HTERT RPE-1 (cell line): ENCODE measurements around the gene TAAR2.
"Not testable (repeated sequence)": the region's sequence is repeated elsewhere in the genome, so short reads cannot be mapped to it uniquely, and the experiment has no call there.

ENCODE experiments used
- in situ Hi-C: fragments of 300-500 bp; cut with MboI; formaldehyde crosslinking; loops from 4 replicates; pipeline ENCODE4 v1.14.3; 2020; ENCODE audit warnings: low sequenced_read_pairs

The TAAR2 gene, protein sequence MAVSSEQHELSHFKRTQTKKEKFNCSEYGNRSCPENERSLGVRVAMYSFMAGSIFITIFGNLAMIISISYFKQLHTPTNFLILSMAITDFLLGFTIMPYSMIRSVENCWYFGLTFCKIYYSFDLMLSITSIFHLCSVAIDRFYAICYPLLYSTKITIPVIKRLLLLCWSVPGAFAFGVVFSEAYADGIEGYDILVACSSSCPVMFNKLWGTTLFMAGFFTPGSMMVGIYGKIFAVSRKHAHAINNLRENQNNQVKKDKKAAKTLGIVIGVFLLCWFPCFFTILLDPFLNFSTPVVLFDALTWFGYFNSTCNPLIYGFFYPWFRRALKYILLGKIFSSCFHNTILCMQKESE

DNA sequence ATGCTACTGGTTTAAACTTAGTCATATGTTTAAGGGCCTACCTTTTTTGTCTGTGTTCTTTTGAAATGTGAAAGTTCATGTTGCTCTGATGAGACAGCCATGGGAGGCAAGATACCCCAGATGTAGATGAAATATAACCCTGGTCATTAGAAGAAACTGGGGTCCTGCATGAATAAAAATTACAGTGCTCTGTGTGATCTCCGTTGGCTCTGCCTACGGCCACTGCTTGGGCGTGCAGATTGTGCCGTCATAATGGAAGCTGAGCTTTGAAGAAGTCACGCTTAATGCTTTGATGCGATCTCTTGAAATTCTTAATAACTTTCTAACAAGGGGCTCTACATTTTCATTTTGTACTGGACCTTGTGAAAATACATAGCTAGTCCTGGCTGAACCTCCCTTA, at the start of gene TAAR2:
Gene TAAR2, minus strand, starts transcription at position 101 of the 400 bp plus-strand sequence. Its CDS starts 0 bp downstream, at position 101.
- in situ Hi-C loops = no loop called here

DNA sequence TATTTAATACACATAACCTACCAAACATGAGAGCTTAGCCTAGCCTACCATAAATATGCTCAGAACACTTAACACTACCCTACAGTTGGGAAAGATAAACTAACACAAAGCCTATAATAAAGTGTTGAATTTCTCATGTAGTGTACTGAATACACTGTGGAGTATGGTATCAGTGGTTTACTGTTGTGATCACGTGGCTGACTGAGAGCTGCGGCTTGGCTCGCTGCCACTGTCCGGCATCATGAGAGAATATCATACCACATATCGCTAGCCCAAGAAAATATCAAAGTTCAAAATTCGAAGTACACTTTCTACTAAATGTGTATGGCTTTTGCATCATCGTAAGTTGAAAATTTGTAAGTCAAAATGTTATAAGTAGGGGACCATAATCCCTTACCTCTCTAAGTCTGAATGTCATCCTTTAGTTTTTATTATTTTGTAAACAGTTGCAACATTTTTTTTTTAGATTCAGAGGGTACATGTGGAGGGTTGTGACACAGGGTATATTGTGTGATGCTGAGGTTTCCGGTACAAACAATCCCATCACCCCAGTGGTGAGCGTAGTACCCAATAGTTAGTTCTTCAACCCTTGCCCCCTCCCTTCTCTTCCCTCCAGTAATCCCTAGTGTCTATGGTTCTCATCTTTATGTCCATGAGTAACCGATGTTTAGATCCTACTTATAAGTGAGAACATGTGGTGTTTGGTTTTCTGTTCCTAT, 49.5 kb upstream of the TAAR2 start:
- in situ Hi-C loops = no loop called here

DNA sequence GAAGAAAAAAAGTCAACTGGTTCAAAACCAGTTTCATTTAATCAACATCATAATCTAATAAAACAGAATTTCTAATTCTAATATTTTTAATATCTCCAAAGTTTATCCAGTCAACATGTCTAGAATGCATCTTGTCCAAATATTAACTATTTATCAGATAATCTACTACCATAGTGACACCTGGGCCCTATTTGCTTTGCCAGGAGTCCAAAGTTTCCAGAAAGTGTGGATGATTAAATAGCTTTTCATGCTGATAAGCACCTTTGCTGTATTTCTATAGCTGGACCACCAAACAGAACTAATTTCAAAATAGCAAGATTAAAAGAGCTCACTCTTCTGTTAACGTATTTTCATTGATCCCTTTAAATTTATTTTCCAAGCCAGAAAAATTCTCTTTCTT, 47.2 kb upstream of the TAAR2 start:
- in situ Hi-C loops = no loop called here

DNA sequence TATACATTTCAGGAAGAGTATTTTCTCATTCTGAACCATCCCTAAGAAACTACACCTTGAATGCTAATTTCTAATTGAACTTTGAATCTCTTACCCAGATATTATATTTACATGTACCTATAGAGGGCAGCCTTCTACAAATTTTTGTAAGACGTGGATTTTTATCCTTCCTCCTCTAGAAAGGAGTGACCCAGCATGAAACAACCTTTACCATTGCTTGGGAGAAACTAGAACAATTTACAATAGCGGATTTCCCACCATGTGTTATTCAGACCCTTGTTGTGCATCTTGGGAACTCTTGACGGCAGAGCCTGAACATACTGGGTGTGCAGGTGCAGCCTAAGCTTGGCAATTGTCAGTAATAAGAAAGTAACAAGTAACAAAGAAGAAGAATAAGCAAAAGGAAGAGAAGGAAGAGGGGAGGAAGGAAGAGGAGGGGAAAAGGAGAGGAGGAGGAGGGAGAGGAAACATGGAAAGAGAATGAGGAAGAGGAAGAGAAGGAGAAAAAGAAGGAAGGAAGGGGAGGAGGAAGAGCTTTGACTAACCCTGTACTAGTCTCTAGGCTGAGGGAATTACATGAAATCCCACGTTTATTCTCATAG, 45.7 kb upstream of the TAAR2 start:
- in situ Hi-C loops = no loop called here

DNA sequence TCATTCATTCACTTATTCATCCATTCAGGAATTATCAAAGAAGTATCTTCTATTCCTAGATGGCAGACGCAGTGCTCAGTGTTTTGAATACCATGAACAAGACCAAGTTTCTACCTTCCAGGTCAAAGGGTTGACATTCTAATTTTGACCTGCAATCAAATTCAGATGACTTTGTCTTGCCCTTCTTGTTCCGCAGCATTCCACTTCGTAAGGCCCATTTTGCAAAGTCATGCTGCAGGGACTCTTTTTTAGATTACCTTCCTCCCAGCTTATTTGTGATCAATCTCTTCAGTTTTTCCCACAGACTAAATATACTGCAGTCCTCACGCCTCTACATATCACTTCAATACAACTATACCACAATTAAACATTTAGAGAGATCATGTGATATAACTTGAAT, 42.0 kb upstream of the TAAR2 start:
- in situ Hi-C loops = no loop called here

DNA sequence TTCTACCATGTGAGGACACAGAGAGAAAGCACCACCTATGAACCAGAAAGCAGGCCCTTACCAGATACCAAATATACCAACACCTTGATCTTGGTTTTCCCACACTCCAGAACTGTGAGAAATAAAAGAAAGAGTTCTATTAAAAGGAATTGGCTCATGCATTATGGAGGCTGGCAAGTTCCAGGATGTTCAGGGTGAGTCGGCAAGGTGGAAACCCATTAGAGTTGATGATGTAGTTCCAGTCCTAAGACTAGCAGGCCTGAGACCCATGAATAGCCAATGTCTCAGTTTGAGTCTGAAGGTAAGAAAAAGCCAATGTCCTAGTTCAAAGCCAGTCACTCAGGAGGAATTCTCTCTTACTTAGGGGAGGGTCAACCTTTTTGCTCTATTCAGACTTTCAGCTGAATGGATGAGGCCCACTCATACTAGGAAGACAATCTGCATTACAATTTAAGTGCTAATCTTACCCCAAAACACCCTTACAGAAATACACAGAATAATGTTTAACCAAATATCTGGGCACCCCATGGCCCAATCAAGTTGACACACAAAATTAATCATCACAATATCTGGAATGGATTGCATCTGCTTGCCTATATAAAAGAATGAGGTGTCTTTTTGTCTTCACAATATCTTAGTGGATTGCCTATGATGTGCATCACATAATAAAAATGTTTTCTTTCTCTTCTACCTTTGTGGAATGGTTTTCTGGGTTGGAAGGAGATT, 40.4 kb upstream of the TAAR2 start:
- in situ Hi-C loops = no loop called here

DNA sequence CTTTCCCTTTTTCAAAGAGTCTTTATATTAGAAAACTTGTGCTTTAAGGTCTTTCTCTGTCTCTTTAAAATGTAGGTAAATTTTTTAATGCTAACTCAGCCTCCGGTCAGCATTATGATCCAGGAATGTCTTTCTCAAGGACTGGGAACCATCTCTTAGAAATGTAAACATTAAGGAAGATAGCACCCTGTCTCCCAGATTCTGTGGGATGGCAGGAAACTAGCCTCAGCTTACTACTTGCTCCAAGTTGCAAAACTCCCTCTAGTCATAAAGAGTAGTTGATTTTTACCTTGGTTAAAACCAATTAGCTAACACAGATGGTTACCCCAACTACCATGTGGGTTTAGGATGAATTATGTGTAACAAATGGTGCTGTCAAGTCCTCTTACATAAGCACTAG, 39.6 kb upstream of the TAAR2 start:
- in situ Hi-C loops = no loop called here

DNA sequence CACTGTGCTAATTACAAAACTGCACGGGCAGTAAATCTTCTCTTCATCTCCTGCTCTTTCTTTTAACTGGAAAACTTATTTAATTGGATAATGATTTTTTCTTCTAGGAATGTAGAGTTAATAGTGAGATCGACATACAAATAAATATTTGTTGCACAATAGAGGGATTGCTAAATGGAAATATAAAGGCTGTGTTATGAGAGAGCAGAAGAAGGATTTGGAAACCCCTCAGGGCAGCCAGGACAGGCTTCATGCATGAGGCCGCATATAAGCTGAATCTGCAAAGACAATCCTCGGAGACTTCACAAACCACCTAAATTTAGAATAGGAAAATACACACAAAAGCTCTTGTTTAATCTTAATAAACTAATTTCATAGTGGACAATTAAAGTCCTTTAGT, 37.8 kb upstream of the TAAR2 start:
- in situ Hi-C loops = no loop called here

DNA sequence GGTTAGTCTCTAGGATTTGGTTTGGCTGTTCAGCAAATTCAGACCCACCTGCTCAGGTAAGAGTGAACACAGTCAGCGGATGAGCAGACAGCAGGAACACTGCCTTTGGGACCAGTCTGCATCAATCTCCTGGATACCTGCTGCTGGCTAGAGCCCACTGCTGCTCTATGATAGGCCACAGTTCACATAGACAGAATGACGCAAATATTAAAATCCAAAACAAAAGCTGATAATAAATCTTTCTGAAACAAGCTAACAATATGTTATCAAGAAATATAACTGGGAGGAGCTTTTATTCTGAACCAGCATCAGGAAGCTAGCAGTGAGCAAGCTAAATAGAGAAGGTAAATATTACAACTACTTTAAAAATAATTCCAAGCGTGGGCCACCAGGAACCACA, 35.0 kb upstream of the TAAR2 start, which contains the start of gene TAAR1:
Gene TAAR1, minus strand, starts transcription at position 101 of the 400 bp plus-strand sequence. CDS start 13,179 bp downstream, outside the sequence.
- in situ Hi-C loops = no loop called here

DNA sequence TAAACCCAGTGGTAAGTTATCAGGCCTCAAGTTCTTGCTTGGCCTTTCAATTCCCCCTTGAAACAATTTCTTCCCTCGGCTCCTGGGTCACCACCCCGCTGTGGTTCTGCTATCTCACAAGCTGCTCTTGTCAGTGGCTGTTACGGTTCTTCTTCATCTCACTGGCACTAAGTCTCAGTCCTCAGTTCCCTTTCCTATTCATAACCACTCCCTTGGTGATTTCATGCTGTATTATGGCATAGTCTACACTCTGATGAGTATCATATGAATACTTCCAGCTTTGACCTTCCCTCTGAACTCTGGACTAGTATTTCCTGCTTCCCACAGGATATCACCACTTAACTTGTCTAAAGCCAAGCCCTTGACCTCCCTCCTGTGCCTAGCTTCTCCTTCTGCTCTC, 27.0 kb upstream of the TAAR2 start:
- in situ Hi-C loops = no loop called here

DNA sequence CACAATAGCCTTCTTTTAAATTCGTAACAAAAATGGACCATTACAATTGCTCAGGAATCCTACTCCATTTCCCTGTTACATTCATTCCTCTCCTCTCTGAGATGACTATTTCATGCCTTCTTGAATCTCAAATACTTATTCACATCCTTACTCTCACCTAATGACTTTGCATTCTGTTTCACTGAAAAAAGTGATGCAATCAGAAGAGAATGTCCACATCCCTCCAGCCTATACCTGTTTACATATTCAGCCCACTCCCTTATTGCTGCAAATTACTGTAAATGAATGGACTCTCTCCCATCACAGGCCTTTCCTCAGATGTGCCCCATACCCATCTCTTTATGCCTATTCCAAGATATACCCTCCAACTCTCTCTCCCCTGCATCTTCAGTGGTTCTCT, 26.4 kb upstream of the TAAR2 start:
- in situ Hi-C loops = no loop called here

DNA sequence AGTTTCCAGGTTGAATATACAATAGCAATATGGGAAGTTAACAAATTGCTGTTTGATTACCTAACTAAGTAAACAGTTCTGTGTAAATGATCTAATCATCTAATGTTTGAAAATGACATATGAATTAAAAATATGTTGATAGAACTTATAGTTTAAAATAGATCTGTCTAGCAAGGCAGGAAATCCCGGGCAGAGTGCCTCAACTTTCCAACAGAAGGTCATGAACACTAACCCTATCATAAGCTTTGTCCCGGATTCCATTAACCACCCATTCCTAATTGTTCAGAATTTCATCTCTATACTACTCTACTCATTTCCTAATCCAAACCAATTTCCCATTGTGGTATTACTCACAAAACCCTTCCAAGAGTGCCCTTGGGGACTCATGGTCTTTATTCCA, 24.8 kb upstream of the TAAR2 start:
- in situ Hi-C loops = no loop called here

DNA sequence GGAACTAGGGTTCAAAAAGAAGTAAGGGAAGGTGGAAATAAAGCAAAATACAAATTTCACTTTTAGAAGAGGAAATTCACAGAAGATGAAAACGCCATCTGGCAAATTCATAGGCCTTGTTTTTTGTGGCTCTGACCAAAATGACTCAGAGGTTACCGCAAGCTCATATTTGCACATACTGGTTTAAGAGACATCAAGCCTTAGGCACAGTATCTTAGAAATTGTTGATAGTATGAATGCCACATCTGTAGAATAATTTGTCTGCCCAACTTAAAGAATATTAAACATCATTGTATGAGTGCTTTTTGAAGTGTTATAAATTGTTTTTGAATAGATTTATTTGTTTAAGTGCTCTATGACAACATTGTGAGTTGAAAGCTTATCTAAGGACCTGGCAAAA, 24.3 kb upstream of the TAAR2 start:
- in situ Hi-C loops = no loop called here

DNA sequence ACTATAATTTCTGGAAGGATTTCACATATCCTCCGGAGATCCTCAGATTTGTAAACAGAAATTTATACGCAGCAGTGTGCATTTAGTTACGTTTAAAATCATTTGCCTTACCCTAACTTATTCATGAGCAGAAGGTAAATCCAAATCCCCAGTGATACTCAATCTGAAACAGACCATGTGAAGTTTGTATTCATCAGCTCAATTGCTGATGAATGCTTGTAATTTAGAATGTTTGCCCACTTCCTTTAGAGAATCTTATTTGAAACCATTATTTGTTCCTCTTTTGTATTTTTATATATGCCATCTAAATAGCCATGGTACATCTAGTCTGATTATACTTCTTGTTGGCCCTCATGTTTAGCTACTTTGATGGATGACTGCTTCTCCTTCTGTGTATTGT, 19.5 kb upstream of the TAAR2 start:
- in situ Hi-C loops = no loop called here

DNA sequence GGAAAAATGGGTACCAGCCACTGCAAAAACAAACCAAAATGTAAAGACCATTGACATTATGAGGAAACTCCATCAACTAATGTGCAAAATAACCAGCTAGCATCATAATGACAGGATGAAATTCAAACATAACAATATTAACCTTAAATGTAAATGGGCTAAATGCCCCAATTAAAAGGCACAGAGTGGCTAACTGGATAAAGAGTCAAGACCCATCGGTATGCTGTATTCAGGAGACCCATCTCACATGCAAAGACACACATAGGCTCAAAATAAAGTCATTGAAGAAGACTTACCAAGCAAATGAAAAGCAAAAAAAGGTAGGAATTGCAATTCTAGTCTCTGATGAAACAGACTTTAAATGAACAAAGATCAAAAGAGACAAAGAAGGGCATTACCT, 13.1 kb upstream of the TAAR2 start:
- in situ Hi-C loops = not testable (repeated sequence)

DNA sequence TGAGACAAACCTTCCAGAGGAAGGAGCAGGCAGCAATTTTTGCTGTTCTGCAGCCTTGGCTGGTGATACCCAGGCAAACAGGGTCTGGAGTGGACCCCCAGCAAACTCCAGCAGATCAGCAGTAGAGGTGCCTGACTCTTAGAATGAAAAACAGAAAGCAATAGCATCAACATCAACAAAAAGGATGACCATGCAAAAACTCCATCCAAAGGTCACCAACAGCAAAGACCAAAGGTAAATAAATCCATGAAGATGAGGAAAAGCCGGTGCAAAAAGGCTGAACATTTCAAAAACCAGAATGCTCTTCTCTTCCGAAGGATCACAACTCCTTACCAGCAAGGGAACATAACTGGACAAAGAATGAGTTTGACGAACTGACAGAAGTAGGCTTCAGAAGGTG, 11.8 kb upstream of the TAAR2 start:
- in situ Hi-C loops = not testable (repeated sequence)

DNA sequence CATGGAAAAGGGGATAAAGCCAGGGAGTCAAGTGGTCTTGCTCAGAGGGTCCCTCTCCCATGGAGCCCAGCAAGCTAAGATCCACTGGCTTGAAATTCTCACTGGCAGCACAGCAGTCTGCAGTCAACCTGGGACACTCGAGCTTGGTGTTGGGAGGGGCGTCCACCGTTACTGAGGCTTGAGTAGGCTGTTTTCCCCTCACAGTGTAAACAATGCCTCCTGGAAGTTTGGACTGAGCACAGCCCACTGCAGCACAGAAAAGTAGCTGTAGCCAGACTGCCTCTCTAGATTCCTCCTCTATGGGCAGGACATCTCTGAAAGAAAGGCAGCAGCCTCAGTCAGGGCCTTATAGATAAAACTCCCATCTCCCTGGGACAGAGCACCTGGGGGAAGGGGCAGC, 11.2 kb upstream of the TAAR2 start:
- in situ Hi-C loops = not testable (repeated sequence)

DNA sequence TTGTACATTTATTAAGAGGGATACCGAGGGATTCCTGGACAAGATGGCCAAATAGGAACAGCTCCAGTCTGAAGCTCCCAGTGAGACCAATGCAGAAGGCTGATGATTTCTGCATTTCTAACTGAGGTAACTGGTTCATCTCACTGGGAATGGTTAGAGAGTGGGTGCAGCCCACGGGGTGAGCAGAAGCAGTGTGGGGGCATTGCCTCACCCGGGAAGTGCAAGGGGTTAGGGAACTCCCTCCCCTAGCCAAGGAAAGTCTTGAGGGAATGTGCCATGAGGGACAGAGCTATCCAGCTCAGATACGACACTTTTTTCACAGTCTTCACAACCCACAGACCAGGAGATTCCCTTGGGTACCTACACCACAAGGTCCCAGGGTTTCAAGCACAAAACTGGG, 10.7 kb upstream of the TAAR2 start:
- in situ Hi-C loops = no loop called here

DNA sequence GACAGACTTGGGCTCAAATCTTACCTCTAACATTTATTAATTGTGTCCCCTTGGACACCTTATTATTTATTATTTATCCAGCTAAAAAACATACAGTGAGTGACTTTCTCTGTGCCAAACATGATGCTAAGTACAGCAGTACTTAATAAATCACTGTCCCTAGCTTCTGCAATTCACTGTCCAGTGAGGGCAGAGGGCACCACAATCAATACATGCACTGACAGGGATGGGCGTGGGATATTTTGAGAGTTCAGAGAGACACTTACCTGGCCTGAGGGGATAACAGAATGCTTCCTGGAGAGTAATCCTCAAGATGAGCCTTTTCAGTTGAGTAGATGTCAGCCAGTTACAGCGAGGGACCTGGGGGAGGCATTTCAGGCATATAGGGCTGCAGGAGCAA, 9.3 kb upstream of the TAAR2 start:
- in situ Hi-C loops = no loop called here

DNA sequence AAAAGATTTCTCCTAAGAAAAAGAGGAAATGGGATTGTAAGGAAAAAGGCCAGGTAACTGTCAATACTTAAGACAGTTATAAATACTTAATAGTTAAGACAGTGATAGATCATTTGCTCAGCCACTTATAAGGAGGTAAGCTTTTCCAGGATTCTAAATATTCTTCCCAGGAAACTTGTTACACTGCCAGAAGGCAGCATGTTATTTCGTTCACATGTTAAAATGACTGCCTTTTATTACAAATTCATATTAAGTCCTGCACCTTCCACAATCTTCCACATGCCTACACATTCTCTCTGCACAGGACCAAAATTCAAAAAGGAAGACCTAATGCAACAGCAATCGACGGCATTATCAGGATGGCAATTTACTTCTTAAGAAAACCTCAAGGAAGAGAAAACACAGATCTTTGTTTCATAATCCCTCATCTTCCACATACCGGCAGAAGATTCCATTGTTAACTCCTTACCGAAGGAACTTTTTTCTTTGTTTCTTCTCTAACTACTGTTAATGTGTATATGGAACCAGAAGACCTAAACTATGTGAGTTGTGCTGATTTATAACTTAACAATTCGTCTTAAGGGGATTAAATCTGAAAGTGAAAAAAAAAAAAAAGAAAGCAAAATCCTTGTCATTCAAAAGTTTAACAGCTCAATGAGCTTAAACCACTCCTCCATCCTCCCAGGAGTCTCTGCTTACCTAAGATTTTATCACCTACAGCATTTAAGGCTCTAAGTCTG, 799 bp downstream of the TAAR2 start:
- in situ Hi-C loops = no loop called here

DNA sequence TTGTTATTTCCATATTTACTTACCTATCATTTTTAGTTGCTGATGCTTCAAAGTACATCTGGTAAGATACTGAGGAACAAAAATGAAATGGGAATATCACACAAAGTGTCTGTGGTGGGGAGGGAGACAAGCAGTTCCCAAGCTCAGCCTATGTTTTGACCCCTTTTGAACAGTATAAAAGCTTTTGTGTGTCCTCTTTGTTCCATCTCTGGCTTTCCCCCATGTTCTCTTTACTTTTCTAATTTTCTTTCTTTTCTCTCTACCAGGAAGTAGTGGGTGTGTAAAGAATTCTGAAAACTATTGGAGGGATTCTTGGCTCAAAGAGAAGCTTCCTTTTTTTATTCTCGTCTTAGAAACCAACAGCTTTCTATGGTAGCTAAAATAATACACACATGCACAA, 7.4 kb downstream of the TAAR2 start:
- in situ Hi-C loops = no loop called here
